Endodermal cell (in vitro differentiated cells): ENCODE measurements around the gene ERP44. TPM values are rescaled to one million over a fixed set of nuclear protein-coding genes. Genes with fewer than 3 reads are reported as not detected.
"Not testable (repeated sequence)": the region's sequence is repeated elsewhere in the genome, so short reads cannot be mapped to it uniquely, and the experiment has no call there.

Experiments
- DNase-seq: peaks from one replicate; pipeline ENCODE4 v3.0.0-alpha.2; 2017
- H3K27ac ChIP-seq: 2 replicates; pipeline ENCODE4 v1.5.1; 2013; ENCODE audit warnings: mild to moderate bottlenecking, low read depth, low read length, moderate library complexity
- H3K27me3 ChIP-seq: 2 replicates; pipeline ENCODE4 v1.6.1; 2013; ENCODE audit warnings: mild to moderate bottlenecking, low read length, moderate library complexity; ENCODE audit not compliant: insufficient read depth, control insufficient read depth, poor library complexity, severe bottlenecking
- H3K36me3 ChIP-seq: 2 replicates; pipeline ENCODE4 v1.7.0; 2013; ENCODE audit warnings: mild to moderate bottlenecking, low read length, moderate library complexity; ENCODE audit not compliant: control insufficient read depth, insufficient read depth
- H3K4me1 ChIP-seq: one replicate; pipeline ENCODE4 v1.7.0; 2013; ENCODE audit warnings: low read length; ENCODE audit not compliant: control insufficient read depth, insufficient read depth
- H3K4me3 ChIP-seq: 2 replicates; pipeline ENCODE4 v1.5.1; 2013; ENCODE audit warnings: mild to moderate bottlenecking, low read length, moderate library complexity
- H3K9ac ChIP-seq: 2 replicates; pipeline ENCODE4 v1.6.1; 2013; ENCODE audit warnings: mild to moderate bottlenecking, low read length, moderate library complexity; ENCODE audit not compliant: poor library complexity, severe bottlenecking; ENCODE audit errors: extremely low read depth
- H3K9me3 ChIP-seq: 2 replicates; pipeline ENCODE4 v1.6.1; 2013; ENCODE audit warnings: mild to moderate bottlenecking, low read length, moderate library complexity; ENCODE audit not compliant: control insufficient read depth
- H3K27ac Mint-ChIP-seq: 2 replicates; pipeline ENCODE4 v1.8.0; 2020; ENCODE audit warnings: mixed read lengths
- H3K27me3 Mint-ChIP-seq: 2 replicates; pipeline ENCODE4 v1.8.0; 2021; ENCODE audit warnings: mild to moderate bottlenecking, mixed read lengths; ENCODE audit not compliant: insufficient read depth
- H3K36me3 Mint-ChIP-seq: 2 replicates; pipeline ENCODE4 v1.8.0; 2020; ENCODE audit warnings: low read depth, mixed read lengths
- H3K4me1 Mint-ChIP-seq: 2 replicates; pipeline ENCODE4 v1.8.0; 2020; ENCODE audit warnings: mixed read lengths
- H3K4me3 Mint-ChIP-seq: 2 replicates; pipeline ENCODE4 v1.8.0; 2020; ENCODE audit warnings: mild to moderate bottlenecking, moderate library complexity, mixed read lengths
- H3K9me3 Mint-ChIP-seq: 2 replicates; pipeline ENCODE4 v1.8.0; 2020; ENCODE audit warnings: mild to moderate bottlenecking, mixed read lengths
- CTCF ChIP-seq: fragments of 200-600 bp; sonication (generic); conservative IDR thresholded peaks from 2 replicates; pipeline ENCODE4 v1.5.0; 2021; ENCODE audit warnings: antibody characterized with exemption, mild to moderate bottlenecking
- WGBS, 2 experiments: methylation state at CpG; one replicate each; pipeline versions ENCODE4 v1.1.5 to v1.1.7; 2013; ENCODE audit warnings: missing lambda C conversion rate in 2 of 2, mixed read lengths in 1 of 2; ENCODE audit not compliant: insufficient coverage in 1 of 2, insufficient read length in 1 of 2; 5-methylcytosine and 5-hydroxymethylcytosine counted together
- total RNA-seq, 2 donors: library from RNA; stranded (reverse); fragmentation: NEBNext Ultra II Directional in 1 of 2; extraction: Animal tissue kit (Norgen Biotek cat#: 25700) in 1 of 2; gene quantifications; 2 replicates in 1 of 2; 3 replicates in 1 of 2; pipeline ENCODE4 v1.2.1, GENCODE V29; 2021

ERP44 gene
- total RNA-seq, 2 donors from 2014 or later = 22.4 to 23.4 TPM

- H3K9ac ChIP-seq = no peak overlapping the region
- Mint-ChIP-seq H3K9me3 (no peaks in the 10 kb centered on the region), H3K36me3 (no peaks in the 10 kb centered on the region), H3K27me3 (no peaks in the 10 kb centered on the region), H3K27ac (no peak overlapping the region), H3K4me3 (no peak overlapping the region), H3K4me1 (peaks cover 20% of the 10 kb centered on the region)
- no peak for TF ChIP-seq CTCF
- no peak for DNase-seq
- H3K4me1 ChIP-seq = no peaks in the 10 kb centered on the region
- no peak overlapping the region for H3K4me3 ChIP-seq
- no peak overlapping the region for H3K27ac ChIP-seq
- no peaks in the 10 kb centered on the region for H3K27me3 ChIP-seq
- no peaks in the 10 kb centered on the region for H3K9me3 ChIP-seq
- no peaks in the 10 kb centered on the region for H3K36me3 ChIP-seq
Observed at GRCh38 chr9:100082782-100083181, 16.0 kb downstream of the ERP44 start.

- not testable (repeated sequence) for H3K9me3 Mint-ChIP-seq, DNase-seq, H3K4me3 Mint-ChIP-seq, H3K27ac Mint-ChIP-seq, H3K27ac ChIP-seq, H3K36me3 ChIP-seq, H3K9me3 ChIP-seq, H3K4me3 ChIP-seq, H3K27me3 Mint-ChIP-seq, H3K27me3 ChIP-seq, H3K4me1 ChIP-seq, H3K9ac ChIP-seq, H3K4me1 Mint-ChIP-seq
- H3K36me3 Mint-ChIP-seq = peaks cover 13% of the 10 kb centered on the region
- WGBS, 2 experiments = 91 to 94% methylated on average over 4 of the region's 4 CpGs
Observed at GRCh38 chr9:100076256-100076655, 22.5 kb downstream of the ERP44 start.

DNA sequence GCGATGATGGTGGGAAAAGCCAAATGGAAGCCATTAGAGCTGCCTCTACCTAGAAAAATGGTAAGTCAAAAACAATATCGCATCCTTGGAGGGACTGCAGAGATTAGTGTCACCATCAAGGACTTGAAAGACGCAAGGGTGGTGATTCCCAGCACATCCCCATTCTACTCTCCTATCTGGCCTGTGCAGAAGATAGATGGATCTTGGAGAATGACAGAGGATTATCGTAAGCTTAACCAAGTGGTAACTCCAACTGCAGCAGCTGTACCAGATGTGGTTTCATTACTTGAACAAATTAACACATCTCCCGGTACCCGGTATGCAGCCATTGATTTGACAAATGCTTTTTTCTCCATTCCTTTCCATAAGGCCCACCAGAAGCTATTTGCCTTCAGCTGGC lies 23.8 kb downstream of the ERP44 start:
- Histone ChIP-seq H3K27ac (no peak overlapping the region), H3K9me3 (peaks cover 6% of the 10 kb centered on the region), H3K4me3 (no peak overlapping the region), H3K4me1 (no peaks in the 10 kb centered on the region), H3K27me3 (no peaks in the 10 kb centered on the region), H3K36me3 (no peaks in the 10 kb centered on the region), H3K9ac (no peak overlapping the region)
- Mint-ChIP-seq H3K9me3 (peaks cover under 1% of the 10 kb centered on the region), H3K27ac (no peak overlapping the region), H3K4me1 (peaks cover 2% of the 10 kb centered on the region), H3K27me3 (no peaks in the 10 kb centered on the region), H3K36me3 (peaks cover 13% of the 10 kb centered on the region), H3K4me3 (no peak overlapping the region)
- no peak for TF ChIP-seq CTCF
- 96 to 100% methylated on average over 4 to 6 of the region's 6 CpGs for WGBS, 2 experiments
- DNase-seq = no peak

DNA sequence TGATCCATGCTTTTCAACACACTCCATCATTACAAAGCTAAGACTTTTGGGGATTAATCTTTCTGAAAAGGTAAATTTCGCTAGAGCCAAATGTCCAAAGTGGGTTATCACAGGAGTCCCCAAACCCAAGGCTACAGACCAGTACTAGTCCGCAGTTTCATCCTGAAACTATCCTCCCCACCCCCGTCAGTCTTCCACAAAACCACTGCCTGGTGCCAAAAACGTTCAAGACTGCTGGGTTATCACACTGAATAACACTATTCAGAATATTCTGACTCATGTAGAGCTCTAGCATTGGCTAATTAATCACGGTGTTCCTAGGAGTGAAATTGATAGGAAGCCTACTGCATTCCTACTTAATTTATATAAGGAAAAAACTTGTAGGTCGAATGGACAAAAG lies 24.7 kb downstream of the ERP44 start:
- H3K9me3 Mint-ChIP-seq = peaks cover 5% of the 10 kb centered on the region
- no peaks in the 10 kb centered on the region for H3K27me3 ChIP-seq
- H3K36me3 Mint-ChIP-seq = peaks cover 17% of the 10 kb centered on the region
- no peaks in the 10 kb centered on the region for H3K4me1 ChIP-seq
- no peak for TF ChIP-seq CTCF
- no peak overlapping the region for H3K4me3 ChIP-seq
- H3K27ac ChIP-seq = no peak overlapping the region
- H3K9ac ChIP-seq = no peak overlapping the region
- no peaks in the 10 kb centered on the region for H3K36me3 ChIP-seq
- DNase-seq = no peak
- no peaks in the 10 kb centered on the region for H3K27me3 Mint-ChIP-seq
- WGBS, 2 experiments = 89 to 91% methylated on average over 4 to 5 of the region's 6 CpGs
- H3K4me3 Mint-ChIP-seq = no peak overlapping the region
- H3K27ac Mint-ChIP-seq = no peak overlapping the region
- peaks cover 12% of the 10 kb centered on the region for H3K9me3 ChIP-seq
- H3K4me1 Mint-ChIP-seq = peaks cover 2% of the 10 kb centered on the region
